TTC549 (cell line): ENCODE results near the gene MAN1A2.

Experiments
- FAIRE-seq: peaks from 2 replicates; lab custom pipeline; 2012; peaks lifted over from hg19 to GRCh38; lab: Jason Lieb, UNC

MAN1A2 gene

DNA sequence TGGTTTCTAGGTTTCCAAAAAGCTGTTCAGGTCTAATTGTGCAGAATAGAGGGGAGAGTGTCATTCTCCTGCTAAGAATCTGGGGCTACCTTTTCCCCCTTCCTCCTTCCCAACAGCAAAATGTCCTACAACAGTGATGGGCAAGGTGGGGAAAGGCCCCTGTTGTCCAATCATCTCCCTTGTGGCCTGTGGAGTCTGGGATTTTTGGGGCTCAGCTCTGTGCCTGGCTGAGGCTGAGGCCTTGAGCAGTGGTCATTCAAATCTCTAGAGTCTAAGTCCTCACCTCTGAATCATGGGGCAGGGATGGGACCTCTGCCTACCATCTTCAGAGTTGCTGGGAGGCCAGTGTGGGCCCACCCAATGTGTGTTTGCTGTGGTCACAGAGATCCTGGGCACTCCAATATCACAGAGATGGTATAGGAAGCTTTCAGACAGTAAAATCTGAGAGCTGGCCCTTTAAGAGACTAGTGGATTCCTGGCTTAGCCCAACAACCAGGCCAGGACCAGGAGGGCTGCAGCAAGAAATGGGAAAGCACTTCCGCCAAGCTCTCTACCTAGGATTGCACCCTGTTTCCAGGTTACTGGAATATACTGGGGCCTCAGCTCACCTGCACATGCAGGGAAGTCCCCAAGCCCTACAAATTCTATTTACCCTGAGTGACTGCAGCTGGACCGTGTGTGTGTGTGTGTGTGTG is 210.1 kb downstream of the MAN1A2 start:
- FAIRE-seq, result no peak

DNA sequence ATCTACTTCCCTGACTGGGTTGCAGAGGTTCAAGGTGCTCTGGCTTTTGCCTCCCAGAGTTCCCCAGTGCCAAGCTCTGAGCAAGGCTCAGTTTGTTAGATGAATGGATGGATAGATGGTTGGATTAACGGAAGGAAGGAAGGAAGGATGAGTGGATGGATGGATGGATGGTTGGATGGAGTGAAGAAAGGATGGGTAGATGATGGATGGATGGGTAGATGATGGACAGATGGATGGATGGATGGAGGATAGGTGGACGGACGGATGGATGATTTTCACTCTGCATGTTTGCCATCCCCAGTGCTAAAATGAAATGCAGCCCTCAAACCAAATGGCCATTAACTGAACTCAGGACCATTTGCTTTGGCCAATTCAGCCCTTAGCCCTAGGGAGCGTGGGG is 211.2 kb downstream of the MAN1A2 start:
- FAIRE-seq, result no peak
